HG03432 (cell line): Measurements from ENCODE around the gene SLC6A13.

ENCODE experiments used
- ATAC-seq: cut with Tn5 transposase; IDR thresholded peaks from one replicate; pipeline ENCODE4 v1.9.1; 2021; ENCODE audit warnings: mild to moderate bottlenecking, moderate library complexity; ENCODE audit not compliant: unreplicated experiment

Gene SLC6A13

GRCh38 chr12:180445-180844 is 82.2 kb downstream of the SLC6A13 start:
- no peak for ATAC-seq

- ATAC-seq: no peak
These were observed 82.8 kb downstream of the SLC6A13 start for GRCh38 chr12:179885-180284.

GRCh38 chr12:179131-179884 is 83.3 kb downstream of the SLC6A13 start:
- ATAC-seq: no peak

GRCh38 chr12:178829-179109 is 83.9 kb downstream of the SLC6A13 start:
- ATAC-seq: no peak

- ATAC-seq: no peak
These were observed 84.4 kb downstream of the SLC6A13 start for GRCh38 chr12:177980-178828.

GRCh38 chr12:177336-177979 is 85.2 kb downstream of the SLC6A13 start:
- no peak for ATAC-seq

- ATAC-seq: no peak
These were observed 86.1 kb downstream of the SLC6A13 start for GRCh38 chr12:176321-177181.

GRCh38 chr12:175759-176158 is 86.9 kb downstream of the SLC6A13 start:
- no peak for ATAC-seq

GRCh38 chr12:175250-175649 is 87.4 kb downstream of the SLC6A13 start:
- no peak for ATAC-seq

- ATAC-seq: no peak
These were observed 88.0 kb downstream of the SLC6A13 start for GRCh38 chr12:174596-174995.

- ATAC-seq: no peak
These were observed 88.5 kb downstream of the SLC6A13 start for GRCh38 chr12:174124-174523.

- ATAC-seq: no peak
These were observed 89.9 kb downstream of the SLC6A13 start for GRCh38 chr12:172732-173161.

- no peak for ATAC-seq
These were observed 90.6 kb downstream of the SLC6A13 start for GRCh38 chr12:171743-172676.

- ATAC-seq: no peak
These were observed 91.4 kb downstream of the SLC6A13 start for GRCh38 chr12:171276-171675.
